Liver (tissue), 9 donors: Measurements from ENCODE around the gene MECP2. TPM values are rescaled to one million over a fixed set of nuclear protein-coding genes. Genes with fewer than 3 reads are reported as not detected.

Experiments used
- DNase-seq: peaks from one replicate; pipeline ENCODE4 v3.0.0-alpha.2; 2017; ENCODE audit warnings: low spot score
- H3K27ac ChIP-seq, 2 donors: one replicate each; pipeline ENCODE4 v1.7.0; 2013; ENCODE audit warnings: inconsistent platforms in 2 of 2, low read length in 2 of 2, control low read depth in 1 of 2, low read depth in 1 of 2, mild to moderate bottlenecking in 1 of 2
- H3K27me3 ChIP-seq, 4 donors: one replicate each; pipeline versions ENCODE4 v1.6.1 to v1.7.0; 2013; ENCODE audit warnings: low read length in 3 of 4, inconsistent platforms in 1 of 4, mild to moderate bottlenecking in 1 of 4, moderate library complexity in 1 of 4; ENCODE audit not compliant: control insufficient read depth in 4 of 4, insufficient read depth in 4 of 4
- H3K36me3 ChIP-seq, 4 donors: one replicate each; pipeline versions ENCODE4 v1.6.1 to v1.7.0; 2013; ENCODE audit warnings: low read length in 3 of 4, mild to moderate bottlenecking in 3 of 4, low read depth in 1 of 4, moderate library complexity in 1 of 4; ENCODE audit not compliant: control insufficient read depth in 4 of 4, insufficient read depth in 3 of 4
- H3K4me1 ChIP-seq, 4 donors: one replicate each; pipeline versions ENCODE4 v1.6.1 to v1.7.0; 2013; ENCODE audit warnings: low read length in 3 of 4, mild to moderate bottlenecking in 3 of 4, moderate library complexity in 1 of 4; ENCODE audit not compliant: control insufficient read depth in 4 of 4, insufficient read depth in 4 of 4
- H3K4me3 ChIP-seq, 3 donors: one replicate each; pipeline versions ENCODE4 v1.6.1 to v1.7.0; 2013; ENCODE audit warnings: low read length in 3 of 3, control low read depth in 1 of 3, low read depth in 1 of 3, mild to moderate bottlenecking in 1 of 3
- H3K9ac ChIP-seq, 2 donors: one replicate each; pipeline ENCODE4 v1.7.0; 2013; ENCODE audit warnings: low read length in 2 of 2, mild to moderate bottlenecking in 2 of 2, moderate library complexity in 2 of 2, control low read depth in 1 of 2, low read depth in 1 of 2
- H3K9me3 ChIP-seq, 4 donors: one replicate each; pipeline versions ENCODE4 v1.6.1 to v1.7.0; 2013; ENCODE audit warnings: low read length in 3 of 4; ENCODE audit not compliant: control insufficient read depth in 4 of 4
- ATF3 ChIP-seq: IDR thresholded peaks from 2 replicates; pipeline ENCODE4 v1.6.1; 2016; ENCODE audit warnings: antibody characterized with exemption
- CTCF ChIP-seq: fragments of 150-350 bp; IDR thresholded peaks from 2 replicates; pipeline ENCODE4 v1.5.1; 2017; ENCODE audit warnings: improper control_type of control experiment, low read depth, low read length; ENCODE audit not compliant: missing input control
- EGR1 ChIP-seq, 2 donors: IDR thresholded peaks; 2 replicates each; pipeline ENCODE4 v1.6.1; 2016 to 2018; ENCODE audit warnings: antibody characterized with exemption in 2 of 2, low read depth in 2 of 2
- FOXA2 ChIP-seq: IDR thresholded peaks from 2 replicates; pipeline ENCODE4 v1.6.1; 2016; ENCODE audit warnings: antibody characterized with exemption
- GABPA ChIP-seq, 2 donors: IDR thresholded peaks in 1 of 2; conservative IDR thresholded peaks in 1 of 2; 2 replicates each; pipeline ENCODE4 v1.6.1; 2016; ENCODE audit warnings: antibody characterized with exemption in 2 of 2, mild to moderate bottlenecking in 1 of 2, moderate library complexity in 1 of 2
- HNF4A ChIP-seq, 2 donors: conservative IDR thresholded peaks; 2 replicates each; pipeline ENCODE4 v1.6.1; 2016; ENCODE audit warnings: antibody characterized with exemption in 2 of 2, mild to moderate bottlenecking in 2 of 2
- HNF4G ChIP-seq: IDR thresholded peaks from 2 replicates; pipeline ENCODE4 v1.6.1; 2016; ENCODE audit warnings: antibody characterized with exemption
- JUND ChIP-seq, 2 donors: IDR thresholded peaks; 2 replicates each; pipeline ENCODE4 v1.6.1; 2016; ENCODE audit warnings: antibody characterized with exemption in 2 of 2
- NR2F2 ChIP-seq: IDR thresholded peaks from 2 replicates; pipeline ENCODE4 v1.6.1; 2016; ENCODE audit warnings: antibody characterized with exemption
- RAD21 ChIP-seq, 2 donors: IDR thresholded peaks; 2 replicates each; pipeline ENCODE4 v1.6.1; 2016; ENCODE audit warnings: antibody characterized with exemption in 2 of 2, mild to moderate bottlenecking in 2 of 2
- RXRA ChIP-seq, 2 donors: IDR thresholded peaks; 2 replicates each; pipeline ENCODE4 v1.6.1; 2017 to 2018; ENCODE audit warnings: antibody characterized with exemption in 2 of 2, mild to moderate bottlenecking in 1 of 2
- SP1 ChIP-seq: IDR thresholded peaks from 2 replicates; pipeline ENCODE4 v1.6.1; 2018; ENCODE audit warnings: antibody characterized with exemption, mild to moderate bottlenecking
- TAF1 ChIP-seq: conservative IDR thresholded peaks from 2 replicates; pipeline ENCODE4 v1.6.1; 2016; ENCODE audit warnings: antibody characterized with exemption, mild to moderate bottlenecking
- YY1 ChIP-seq: IDR thresholded peaks from 2 replicates; pipeline ENCODE4 v1.6.1; 2016; ENCODE audit warnings: antibody characterized with exemption, mild to moderate bottlenecking
- WGBS: extraction: QIAGEN DNeasy Blood & Tissue Kit; methylation state at CpG from one replicate; pipeline ENCODE4 v1.1.7; 2013; 5-methylcytosine and 5-hydroxymethylcytosine counted together
- polyA plus RNA-seq, 2 donors: library from polyadenylated mRNA; stranded (reverse) in 1 of 2; unstranded in 1 of 2; fragments of 200-250 nt in 1 of 2; fragments of >200 nt in 1 of 2; fragmentation: Nextera tagmentation in 1 of 2; extraction: Ambion mirVana in 1 of 2; gene quantifications; one replicate each; pipeline versions ENCODE4 v1.2.1 to v1.2.3, GENCODE V29; 2013 to 2015
- total RNA-seq, 2 donors: library from RNA; depleted of rRNA; stranded (reverse); fragments of >200 nt; gene quantifications; one replicate each; pipeline ENCODE4 v1.2.3, GENCODE V29; 2014
- TF ChIP-seq, protein P1 (sequence below): IDR thresholded peaks from 2 replicates; pipeline ENCODE4 v1.6.1; 2016; ENCODE audit warnings: antibody characterized with exemption, mild to moderate bottlenecking
- donor health status: healthy.
- donor health status: healthy.
- donor health status: healthy.
- donor health status: healthy.
- donor health status: healthy.

MECP2 gene
- total and polyA plus RNA-seq, 4 donors, result 6.9 to 22.0 (median 10.0) TPM

- Histone ChIP-seq H3K9ac (no peak overlapping the region), H3K27me3 (peaks cover 0 to 3% (median 0%) of the 10 kb centered on the region in 4 donors), H3K27ac (no peak overlapping the region), H3K4me3 (no peak overlapping the region), H3K36me3 (no peaks in the 10 kb centered on the region), H3K9me3 (no peaks in the 10 kb centered on the region), H3K4me1 (peaks cover 7 to 27% (median 21%) of the 10 kb centered on the region in 4 donors)
- TF ChIP-seq ATF3 (no peak), GABPA (IDR thresholded peaks at IDR 0.05 in 1 of 2, conservative IDR thresholded peaks at IDR 0.05 in 1 of 2) (no peak), FOXA2 (no peak), HNF4G (no peak), RAD21 (IDR thresholded peaks at IDR 0.05) (peak; percentile 69 to 77), TAF1 (no peak), EGR1 (IDR thresholded peaks at IDR 0.05; ENCODE audit: low read depth in 2 of 2) (no peak), SP1 (no peak), CTCF (peak; percentile 58), RXRA (IDR thresholded peaks at IDR 0.05) (no peak), HNF4A (conservative IDR thresholded peaks at IDR 0.05) (no peak), NR2F2 (no peak)
- TF ChIP-seq, protein P1, sequence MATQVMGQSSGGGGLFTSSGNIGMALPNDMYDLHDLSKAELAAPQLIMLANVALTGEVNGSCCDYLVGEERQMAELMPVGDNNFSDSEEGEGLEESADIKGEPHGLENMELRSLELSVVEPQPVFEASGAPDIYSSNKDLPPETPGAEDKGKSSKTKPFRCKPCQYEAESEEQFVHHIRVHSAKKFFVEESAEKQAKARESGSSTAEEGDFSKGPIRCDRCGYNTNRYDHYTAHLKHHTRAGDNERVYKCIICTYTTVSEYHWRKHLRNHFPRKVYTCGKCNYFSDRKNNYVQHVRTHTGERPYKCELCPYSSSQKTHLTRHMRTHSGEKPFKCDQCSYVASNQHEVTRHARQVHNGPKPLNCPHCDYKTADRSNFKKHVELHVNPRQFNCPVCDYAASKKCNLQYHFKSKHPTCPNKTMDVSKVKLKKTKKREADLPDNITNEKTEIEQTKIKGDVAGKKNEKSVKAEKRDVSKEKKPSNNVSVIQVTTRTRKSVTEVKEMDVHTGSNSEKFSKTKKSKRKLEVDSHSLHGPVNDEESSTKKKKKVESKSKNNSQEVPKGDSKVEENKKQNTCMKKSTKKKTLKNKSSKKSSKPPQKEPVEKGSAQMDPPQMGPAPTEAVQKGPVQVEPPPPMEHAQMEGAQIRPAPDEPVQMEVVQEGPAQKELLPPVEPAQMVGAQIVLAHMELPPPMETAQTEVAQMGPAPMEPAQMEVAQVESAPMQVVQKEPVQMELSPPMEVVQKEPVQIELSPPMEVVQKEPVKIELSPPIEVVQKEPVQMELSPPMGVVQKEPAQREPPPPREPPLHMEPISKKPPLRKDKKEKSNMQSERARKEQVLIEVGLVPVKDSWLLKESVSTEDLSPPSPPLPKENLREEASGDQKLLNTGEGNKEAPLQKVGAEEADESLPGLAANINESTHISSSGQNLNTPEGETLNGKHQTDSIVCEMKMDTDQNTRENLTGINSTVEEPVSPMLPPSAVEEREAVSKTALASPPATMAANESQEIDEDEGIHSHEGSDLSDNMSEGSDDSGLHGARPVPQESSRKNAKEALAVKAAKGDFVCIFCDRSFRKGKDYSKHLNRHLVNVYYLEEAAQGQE, result no peak
- peak; percentile 70 for DNase-seq
- WGBS, result 39% methylated on average over 8 of the region's 8 CpGs
These were observed 46.2 kb downstream of the MECP2 start for GRCh38 chrX:154051201-154051810.

DNA sequence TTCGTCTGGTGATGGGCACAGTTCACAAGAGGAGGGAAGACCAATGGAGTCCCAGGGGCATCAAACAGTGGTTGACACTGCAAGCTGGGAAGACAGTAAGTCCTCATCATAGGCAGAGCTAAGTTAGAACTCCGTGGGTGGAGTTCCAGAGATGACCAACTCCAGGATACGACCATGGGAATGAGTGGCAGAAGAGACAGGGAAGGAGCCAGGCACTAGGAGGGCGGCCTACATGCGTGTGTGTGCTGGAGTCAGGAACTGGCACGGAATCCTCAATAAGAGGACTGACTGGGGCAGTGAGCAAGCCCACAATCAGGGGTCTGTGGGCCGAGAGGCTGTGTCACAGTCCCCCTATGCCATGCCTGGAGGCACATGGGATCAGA lies 47.4 kb downstream of the MECP2 start:
- 85% methylated on average over 7 of the region's 7 CpGs for WGBS
- peak overlapping the region in 1 of 2 donors; percentile 53 for H3K27ac ChIP-seq

More for the DNA sequence above, 47.4 kb downstream of the MECP2 start:
- DNase-seq, result no peak
- H3K36me3 ChIP-seq, result no peaks in the 10 kb centered on the region
- peaks cover 0 to 3% (median 0%) of the 10 kb centered on the region in 4 donors for H3K27me3 ChIP-seq
- peaks cover 7 to 26% (median 21%) of the 10 kb centered on the region in 4 donors for H3K4me1 ChIP-seq
- no peak overlapping the region for H3K4me3 ChIP-seq
- H3K9me3 ChIP-seq, result no peaks in the 10 kb centered on the region
- no peak overlapping the region for H3K9ac ChIP-seq
- no peak for TF ChIP-seq FOXA2
- TF ChIP-seq RXRA (IDR thresholded peaks at IDR 0.05), result no peak
- no peak for TF ChIP-seq CTCF
- TF ChIP-seq JUND (IDR thresholded peaks at IDR 0.05), result no peak
- TF ChIP-seq EGR1 (IDR thresholded peaks at IDR 0.05; ENCODE audit: low read depth in 2 of 2), result no peak
- TF ChIP-seq RAD21 (IDR thresholded peaks at IDR 0.05), result no peak
- no peak for TF ChIP-seq YY1
- TF ChIP-seq HNF4A (conservative IDR thresholded peaks at IDR 0.05), result no peak
- TF ChIP-seq TAF1, result no peak
